Stimulated activated CD4-positive, alpha-beta T cell treated with anti-CD3 and anti-CD28 coated beads, Interleukin-2, amount 100 ng/mL, for 4 hours (primary cell): ENCODE results near the gene FBP1.
A peak's percentile ranks its signal among the peaks of the same experiment; 100 is the strongest.

Experiments used
- DNase-seq: peaks from one replicate; pipeline ENCODE4 v3.0.0-alpha.2; 2020; ENCODE audit warnings: low read depth

Gene FBP1

GRCh38 chr9:94639061-94639998 is at the start of gene FBP1:
TSS of gene FBP1 (minus strand) at chr9:94639518. CDS start at chr9:94639310, 208 bp downstream.
- no peak for DNase-seq

DNA sequence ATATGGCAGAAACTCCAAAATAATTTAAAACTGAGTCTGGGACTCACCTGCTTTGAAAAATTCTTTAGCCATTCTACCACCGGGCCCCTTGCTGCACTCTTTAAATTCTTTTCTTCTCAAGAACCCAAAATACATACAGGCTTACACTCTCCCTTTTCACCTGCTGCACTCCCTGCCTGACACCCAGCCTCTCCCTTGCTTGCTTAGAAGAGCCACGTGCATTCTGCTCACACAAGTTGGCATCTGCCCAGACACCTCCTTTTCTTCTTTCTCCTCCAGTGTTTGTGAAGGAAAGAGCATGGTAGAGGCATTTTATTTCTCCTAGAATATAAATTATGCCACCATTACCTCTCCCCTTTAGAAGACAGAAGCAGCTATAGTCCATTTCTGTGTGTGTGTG is 48.1 kb upstream of the FBP1 start:
- DNase-seq, result no peak

DNA sequence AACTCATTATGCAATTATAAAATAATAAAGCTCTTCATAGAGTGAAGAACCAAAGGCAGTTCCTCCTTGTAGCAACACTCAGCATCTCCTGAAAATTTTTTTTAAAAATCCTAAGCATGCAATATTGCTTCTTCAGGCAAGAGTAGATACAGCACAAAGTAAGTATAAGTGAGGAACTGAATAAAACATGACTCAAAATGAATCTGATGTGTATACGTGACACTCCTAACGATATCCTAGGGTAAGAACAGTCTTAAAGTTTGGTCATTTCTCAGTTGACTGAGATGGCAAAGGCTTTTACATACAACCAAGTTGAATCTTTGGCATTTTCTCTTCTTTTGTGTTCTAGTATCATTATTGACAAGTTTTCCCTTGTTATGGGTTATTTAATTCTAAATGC is 46.0 kb upstream of the FBP1 start:
- no peak for DNase-seq

DNA sequence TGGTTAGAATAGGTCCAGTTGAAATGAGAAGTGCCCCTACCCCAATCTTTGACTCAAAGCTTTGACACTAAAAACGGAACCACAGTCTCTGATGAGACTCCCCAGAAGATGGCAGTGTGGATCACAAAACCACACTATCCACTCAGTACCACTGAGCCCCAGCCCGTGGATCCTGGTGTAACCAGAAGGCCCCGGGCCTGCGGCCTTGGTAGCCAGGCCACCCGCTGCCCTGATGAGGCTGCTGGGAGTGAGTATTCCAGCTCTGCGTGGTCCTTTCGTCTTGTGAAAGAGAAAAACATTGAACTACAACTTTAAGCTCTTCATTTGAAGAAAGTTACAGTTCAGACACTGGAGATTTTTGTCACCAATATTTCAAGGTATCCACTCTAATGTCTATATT is 42.2 kb upstream of the FBP1 start:
- DNase-seq, result peak; percentile 24

GRCh38 chr9:94680621-94681020 is 41.3 kb upstream of the FBP1 start:
- no peak for DNase-seq

DNA sequence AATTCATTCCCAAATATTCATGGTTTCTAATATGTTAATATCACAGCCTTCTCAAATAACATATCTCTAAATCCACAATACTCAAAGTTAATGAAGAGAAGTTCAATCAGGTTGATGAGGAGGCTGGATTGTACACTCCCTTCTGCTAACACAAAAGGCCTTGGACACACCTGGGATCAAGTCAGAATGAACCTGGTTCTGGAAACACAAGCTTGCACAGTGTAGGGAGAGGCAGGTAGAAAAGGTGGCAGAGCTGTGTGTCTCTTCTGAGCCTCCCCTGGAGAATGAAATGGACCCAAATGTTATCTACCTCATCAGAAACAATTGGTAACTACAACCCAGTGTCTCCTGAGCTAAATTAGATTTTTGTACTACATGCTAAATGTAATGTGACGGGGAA is 40.7 kb upstream of the FBP1 start:
- no peak for DNase-seq

GRCh38 chr9:94679587-94679986 is 40.3 kb upstream of the FBP1 start:
- no peak for DNase-seq

DNA sequence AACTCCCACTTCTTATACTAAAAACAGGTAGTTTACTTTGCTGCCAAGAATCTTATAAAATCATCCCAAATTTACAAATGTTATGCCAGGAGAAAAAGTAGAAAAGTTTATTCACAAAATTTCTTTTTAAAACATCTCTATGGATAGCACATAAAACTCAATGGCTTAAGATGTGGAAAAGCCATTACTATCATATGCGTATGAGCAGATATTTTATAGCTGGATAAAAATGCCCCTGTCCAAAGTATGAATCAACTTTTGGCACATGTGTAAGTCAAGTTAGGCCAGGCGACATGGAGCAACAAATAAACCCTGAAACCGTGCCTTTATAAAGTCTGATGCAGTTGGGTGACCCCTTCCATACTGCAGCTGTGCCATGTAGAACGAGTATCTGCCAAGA is 38.6 kb upstream of the FBP1 start:
- no peak for DNase-seq

- no peak for DNase-seq
These were observed 37.3 kb upstream of the FBP1 start for GRCh38 chr9:94676446-94677131.

- no peak for DNase-seq
These were observed 35.9 kb upstream of the FBP1 start for GRCh38 chr9:94675008-94675881.

- DNase-seq, result no peak
These were observed 33.6 kb upstream of the FBP1 start for GRCh38 chr9:94672811-94673487.

DNA sequence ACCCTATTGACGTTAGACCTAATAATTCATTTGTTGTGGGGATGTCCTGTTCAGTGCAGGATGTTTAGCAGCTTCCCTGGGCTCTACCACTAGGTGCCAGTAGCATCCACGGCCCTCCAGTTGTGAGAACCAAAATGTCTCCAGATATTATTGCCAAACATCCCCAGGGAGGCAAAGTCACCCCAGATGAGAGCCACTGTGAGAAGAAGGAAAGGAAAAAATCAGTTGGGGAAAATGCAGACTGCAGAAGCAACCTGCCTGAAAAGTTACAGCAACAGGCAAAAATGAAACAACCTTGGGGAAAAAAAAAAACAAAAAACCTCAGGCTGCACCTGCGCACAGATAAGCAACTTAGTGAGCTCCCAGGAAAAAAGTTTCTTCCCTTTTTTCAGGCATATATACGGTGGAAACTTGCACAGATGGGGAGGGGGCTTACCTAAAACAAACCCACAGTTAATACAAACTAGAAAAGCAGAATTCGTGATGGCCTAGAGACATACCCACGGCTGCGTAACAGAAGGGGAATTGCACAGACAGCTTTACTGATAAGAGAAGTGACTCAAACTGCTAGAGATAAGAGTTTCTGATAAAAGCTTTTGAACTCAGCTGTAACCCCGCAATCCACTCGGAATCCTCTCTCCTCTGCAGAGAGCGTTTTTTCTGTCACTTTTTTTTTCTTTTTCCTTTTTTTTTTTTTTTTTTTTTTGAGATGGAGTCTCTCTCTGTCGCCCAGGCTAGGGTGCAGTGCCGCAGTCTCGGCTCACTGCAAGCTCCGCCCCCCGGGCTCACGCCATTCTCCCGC is 29.8 kb upstream of the FBP1 start:
- peak; percentile 19 for DNase-seq

DNA sequence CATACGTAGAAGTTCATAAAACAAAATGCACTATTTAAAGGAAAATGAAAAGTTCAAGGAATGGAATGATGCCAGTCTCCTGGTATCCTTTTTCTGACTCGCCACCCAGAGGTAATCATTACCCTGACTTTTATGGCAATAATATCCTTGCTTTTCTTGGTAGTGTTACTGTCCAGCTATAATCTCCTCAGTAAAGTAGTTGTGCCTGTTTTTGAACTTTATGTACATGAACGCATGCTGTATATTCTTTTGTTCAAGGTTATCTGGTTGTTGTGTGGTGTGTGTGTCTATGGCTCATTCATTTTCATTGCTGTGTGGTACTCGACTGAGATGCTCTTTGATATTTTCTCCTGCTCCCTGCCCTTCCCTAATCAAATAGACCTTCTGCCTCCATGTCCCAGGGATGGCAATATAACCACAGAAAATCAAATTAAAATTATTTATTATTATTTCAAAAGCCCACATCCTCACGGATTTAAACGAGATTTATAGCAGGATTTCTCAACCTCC is 29.2 kb upstream of the FBP1 start:
- DNase-seq, result no peak

- no peak for DNase-seq
These were observed 27.2 kb upstream of the FBP1 start for GRCh38 chr9:94666364-94667099.

DNA sequence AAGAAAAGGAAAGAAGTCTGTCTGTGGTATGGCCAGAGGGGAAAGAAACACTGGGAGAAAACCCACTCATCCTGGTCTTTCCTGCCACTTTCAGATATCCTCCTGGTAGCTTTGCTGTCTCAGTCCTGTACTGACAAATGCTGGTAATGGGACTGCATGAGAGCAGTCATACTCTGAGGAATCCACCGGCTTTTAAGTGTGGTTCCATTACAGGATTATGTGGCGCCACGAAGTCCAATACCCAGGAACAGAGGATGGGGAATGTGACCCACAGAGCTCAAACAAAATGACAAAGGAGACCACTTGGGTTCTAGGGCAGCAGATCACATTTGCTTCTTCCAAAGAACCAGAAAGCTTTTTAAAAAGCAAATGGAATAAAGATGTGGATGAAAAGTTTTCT is 26.3 kb upstream of the FBP1 start:
- DNase-seq, result no peak

GRCh38 chr9:94664801-94665200 is 25.5 kb upstream of the FBP1 start:
- no peak for DNase-seq

DNA sequence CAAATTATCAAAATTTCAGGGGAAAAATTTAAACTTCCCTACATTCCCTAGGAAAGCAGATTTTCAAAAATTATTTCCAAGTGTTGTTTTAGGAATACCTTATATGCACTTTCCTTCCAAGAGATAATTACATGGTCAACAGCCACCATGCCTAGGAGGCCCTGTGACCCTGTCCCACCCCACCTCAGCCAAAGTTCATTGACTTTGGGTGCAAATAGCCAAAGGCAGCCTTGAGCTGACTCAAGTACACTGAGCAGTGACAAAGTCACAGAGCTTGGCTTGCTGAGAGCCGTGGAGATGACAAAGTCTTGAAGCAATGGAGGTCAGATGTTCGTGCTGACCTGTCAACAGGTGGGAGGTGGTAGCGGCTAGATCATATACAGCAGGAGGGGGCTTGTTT is 24.3 kb upstream of the FBP1 start:
- no peak for DNase-seq

DNA sequence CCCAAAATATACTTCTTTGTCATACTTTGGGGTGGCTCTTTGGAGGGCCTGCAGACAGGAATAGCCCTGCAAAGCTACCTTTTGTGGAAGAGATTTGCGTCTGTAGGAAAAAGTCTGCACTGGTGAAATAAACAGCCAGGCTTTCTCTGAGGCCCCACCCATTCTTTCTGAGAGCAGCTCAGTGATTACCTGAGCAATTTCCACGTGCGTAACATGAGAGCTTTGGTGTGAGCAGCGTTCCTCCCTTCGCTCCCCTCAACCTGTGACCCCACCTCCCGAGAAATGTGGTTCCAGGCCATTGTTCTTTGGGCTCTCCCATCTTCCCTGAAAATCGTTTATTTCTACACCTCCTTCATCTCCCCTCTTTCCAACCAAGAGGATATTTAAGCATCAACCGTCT is 23.8 kb upstream of the FBP1 start:
- DNase-seq, result no peak

GRCh38 chr9:94657021-94657725 is 17.9 kb upstream of the FBP1 start:
- DNase-seq, result no peak
